Hepatocyte (in vitro differentiated cells): ENCODE data around the gene DPH2. TPM values are rescaled to one million over a fixed set of nuclear protein-coding genes. Genes with fewer than 3 reads are reported as not detected.
A peak's percentile ranks its signal among the peaks of the same experiment; 100 is the strongest.

Experiments used
- DNase-seq: peaks from one replicate; pipeline ENCODE4 v3.0.0-alpha.2; 2016; ENCODE audit warnings: low spot score
- H2AFZ ChIP-seq: fragments of 200-600 bp; sonication (generic); 2 replicates; pipeline ENCODE4 v1.6.0; 2016; ENCODE audit warnings: antibody characterized with exemption, mild to moderate bottlenecking
- H3K27ac ChIP-seq: fragments of 200-600 bp; sonication (generic); 2 replicates; pipeline ENCODE4 v1.5.1; 2016; ENCODE audit warnings: mild to moderate bottlenecking
- H3K27me3 ChIP-seq: fragments of 200-600 bp; sonication (generic); 2 replicates; pipeline ENCODE4 v1.6.1; 2016
- H3K36me3 ChIP-seq: fragments of 200-600 bp; sonication (generic); replicated peaks from 2 replicates; pipeline ENCODE4 v1.5.1; 2016; ENCODE audit warnings: low read depth; ENCODE audit not compliant: insufficient read depth
- H3K4me1 ChIP-seq: fragments of 200-600 bp; sonication (generic); 2 replicates; pipeline ENCODE4 v1.5.1; 2016; ENCODE audit warnings: mild to moderate bottlenecking, moderate library complexity; ENCODE audit not compliant: insufficient read depth
- H3K4me2 ChIP-seq: fragments of 200-600 bp; sonication (generic); 2 replicates; pipeline ENCODE4 v1.6.0; 2016
- H3K4me3 ChIP-seq: fragments of 200-600 bp; sonication (generic); 2 replicates; pipeline ENCODE4 v1.5.1; 2016; ENCODE audit warnings: mild to moderate bottlenecking
- H3K79me2 ChIP-seq: fragments of 200-600 bp; sonication (generic); 2 replicates; pipeline ENCODE4 v1.6.0; 2017; ENCODE audit warnings: mild to moderate bottlenecking
- H3K9me2 ChIP-seq: fragments of 200-600 bp; sonication (generic); replicated peaks from 2 replicates; pipeline ENCODE4 v1.6.0; 2017; ENCODE audit warnings: mild to moderate bottlenecking; ENCODE audit not compliant: insufficient read depth
- H3K9me3 ChIP-seq: fragments of 200-600 bp; sonication (generic); 2 replicates; pipeline ENCODE4 v1.5.1; 2016; ENCODE audit warnings: low read depth, mild to moderate bottlenecking
- H4K20me1 ChIP-seq: fragments of 200-600 bp; sonication (generic); 2 replicates; pipeline ENCODE4 v1.6.0; 2016; ENCODE audit warnings: mild to moderate bottlenecking; ENCODE audit not compliant: insufficient read depth, poor library complexity, severe bottlenecking
- CTCF ChIP-seq: fragments of 200-600 bp; sonication (generic); IDR thresholded peaks from 2 replicates; pipeline ENCODE4 v1.5.1; 2016; ENCODE audit warnings: antibody characterized with exemption, mild to moderate bottlenecking; ENCODE audit not compliant: poor library complexity
- EZH2 ChIP-seq: fragments of 200-600 bp; sonication (generic); IDR thresholded peaks from 2 replicates; pipeline ENCODE4 v1.6.1; 2016; ENCODE audit warnings: antibody characterized with exemption, mild to moderate bottlenecking, borderline replicate concordance
- EZH2phosphoT487 ChIP-seq: fragments of 200-600 bp; sonication (generic); IDR thresholded peaks from one replicate; pipeline ENCODE4 v1.6.1; 2018; ENCODE audit warnings: antibody characterized with exemption, mild to moderate bottlenecking, low read depth, moderate library complexity; ENCODE audit not compliant: unreplicated experiment, severe bottlenecking
- WGBS: methylation state at CpG from one replicate; pipeline ENCODE4 v1.1.6; 2016; ENCODE audit warnings: low lambda C conversion rate; ENCODE audit errors: missing lambda C conversion rate; 5-methylcytosine and 5-hydroxymethylcytosine counted together
- polyA plus RNA-seq: library from polyadenylated mRNA; unstranded; fragments of >200 nt; fragmentation: Nextera tagmentation; extraction: Ambion mirVana; gene quantifications from 2 replicates; pipeline ENCODE4 v1.2.1, GENCODE V29; 2016
- total RNA-seq: library from RNA; depleted of rRNA; stranded (reverse); fragments of >200 nt; gene quantifications from 2 replicates; pipeline ENCODE4 v1.2.3, GENCODE V29; 2014

DPH2 gene
- total and polyA plus RNA-seq, 2 experiments from 2014 or later = 18.6 to 21.5 TPM

- no peaks in the 10 kb centered on the region for H3K9me3 ChIP-seq
- no peak overlapping the region for H2AFZ ChIP-seq
- no peak for DNase-seq
- no peak overlapping the region for H3K4me3 ChIP-seq
- H3K27me3 ChIP-seq = no peaks in the 10 kb centered on the region
- H3K9me2 ChIP-seq = no peaks in the 10 kb centered on the region
- no peaks in the 10 kb centered on the region for H4K20me1 ChIP-seq
- TF ChIP-seq CTCF (no peak), EZH2 (no peak), EZH2phosphoT487 (no peak)
- H3K36me3 ChIP-seq = no peaks in the 10 kb centered on the region
- 94% methylated on average over 7 of the region's 7 CpGs for WGBS
- H3K4me2 ChIP-seq = no peak overlapping the region
- H3K4me1 ChIP-seq = peaks cover 13% of the 10 kb centered on the region
- peaks cover 5% of the 10 kb centered on the region for H3K79me2 ChIP-seq
- H3K27ac ChIP-seq = no peak overlapping the region
These were observed 24.3 kb downstream of the DPH2 start for GRCh38 chr1:43994071-43994470.

- DNase-seq = peak; percentile 69
- no peaks in the 10 kb centered on the region for H3K9me3 ChIP-seq
- WGBS = 81% methylated on average over 15 of the region's 15 CpGs
- H3K4me1 ChIP-seq = peaks cover 13% of the 10 kb centered on the region
- no peak overlapping the region for H3K4me2 ChIP-seq
- no peak overlapping the region for H3K27ac ChIP-seq
- no peak overlapping the region for H3K4me3 ChIP-seq
- no peaks in the 10 kb centered on the region for H4K20me1 ChIP-seq
- peaks cover 5% of the 10 kb centered on the region for H3K79me2 ChIP-seq
- H3K9me2 ChIP-seq = no peaks in the 10 kb centered on the region
- no peaks in the 10 kb centered on the region for H3K36me3 ChIP-seq
- TF ChIP-seq CTCF = peak; percentile 42
- TF ChIP-seq EZH2phosphoT487 = no peak
- no peak for TF ChIP-seq EZH2
- H2AFZ ChIP-seq = no peak overlapping the region
- no peaks in the 10 kb centered on the region for H3K27me3 ChIP-seq
These were observed 25.3 kb downstream of the DPH2 start for GRCh38 chr1:43994794-43995790.

GRCh38 chr1:43995984-43996732 lies 26.3 kb downstream of the DPH2 start:
- DNase-seq = no peak
- Histone ChIP-seq H4K20me1 (no peaks in the 10 kb centered on the region), H3K4me1 (peaks cover 13% of the 10 kb centered on the region), H3K36me3 (no peaks in the 10 kb centered on the region), H3K4me2 (no peak overlapping the region), H2AFZ (no peak overlapping the region), H3K4me3 (no peak overlapping the region), H3K27ac (no peak overlapping the region), H3K27me3 (no peaks in the 10 kb centered on the region), H3K9me2 (no peaks in the 10 kb centered on the region), H3K9me3 (no peaks in the 10 kb centered on the region), H3K79me2 (peaks cover 5% of the 10 kb centered on the region)
- WGBS = 85% methylated on average over 21 of the region's 21 CpGs
- TF ChIP-seq EZH2 (no peak), EZH2phosphoT487 (no peak), CTCF (no peak)
